ENCODE results near the gene CFAP99. TPM values are rescaled to one million over a fixed set of nuclear protein-coding genes. Genes with fewer than 3 reads are reported as not detected.

Gene CFAP99
- total and polyA plus RNA-seq, 2 of the 8 experiments (the other 6 are each of a cell fraction or from before 2014, with no cell fraction given): not detected

GRCh38 chr4:2415881-2416563, 2.7 kb upstream of the CFAP99 start (continued):
- TF ChIP-seq ATF2 (IDR thresholded peaks at IDR 0.05; ENCODE audit: low read length): no peak

Measured in H1 (cell line).